Activated naive CD4-positive, alpha-beta T cell treated with anti-CD3 and anti-CD28 coated beads, Interleukin-2, amount 50 U/mL, for 72 hours (primary cell): Measurements from ENCODE around the gene TUBA1A. TPM values are rescaled to one million over a fixed set of nuclear protein-coding genes. Genes with fewer than 3 reads are reported as not detected.
"Not testable (repeated sequence)": the region's sequence is repeated elsewhere in the genome, so short reads cannot be mapped to it uniquely, and the experiment has no call there.

ENCODE experiments used
- ATAC-seq, 2 donors: fragments of 150-1000 bp; cut with Tn5 transposase; 2 replicates each; pipeline ENCODE4 v1.10.0; 2021; ENCODE audit warnings: mild to moderate bottlenecking in 2 of 2, moderate library complexity in 2 of 2
- DNase-seq, 2 donors: peaks; one replicate each; pipeline ENCODE4 v3.0.0; 2021 to 2022; ENCODE audit warnings: low spot score in 2 of 2
- H3K27ac Mint-ChIP-seq, 2 donors: one replicate each; pipeline ENCODE4 v1.8.0; 2022; ENCODE audit warnings: mild to moderate bottlenecking in 2 of 2, mixed read lengths in 2 of 2
- H3K36me3 Mint-ChIP-seq, 2 donors: one replicate each; pipeline ENCODE4 v1.8.0; 2022; ENCODE audit warnings: mixed read lengths in 2 of 2
- H3K9me3 Mint-ChIP-seq, 2 donors: one replicate each; pipeline ENCODE4 v1.8.0; 2022; ENCODE audit warnings: mixed read lengths in 2 of 2
- total RNA-seq, 2 donors: library from RNA; stranded (reverse); gene quantifications; one replicate each; pipeline ENCODE4 v1.2.3, GENCODE V29; 2022

Gene TUBA1A
- total RNA-seq, 2 donors from 2014 or later, result 37.7 to 106 TPM

DNA sequence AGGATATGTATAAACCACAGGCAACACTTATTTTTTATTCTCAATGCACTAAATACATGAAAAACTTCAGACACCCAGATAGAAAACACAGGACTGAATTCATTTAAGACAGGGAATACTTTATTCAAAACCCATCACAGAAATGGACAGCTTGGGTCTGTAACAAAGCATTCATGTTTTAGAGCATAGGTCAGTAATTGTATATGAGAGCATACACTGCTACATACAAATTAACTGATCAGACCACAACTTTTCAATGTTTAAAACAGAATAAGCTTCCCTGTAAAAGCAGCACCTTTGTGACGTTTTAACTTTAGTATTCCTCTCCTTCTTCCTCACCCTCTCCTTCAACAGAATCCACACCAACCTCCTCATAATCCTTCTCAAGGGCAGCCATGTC is 4.2 kb downstream of the TUBA1A start:
- Mint-ChIP-seq H3K36me3 (peaks cover 4 to 25% of the 10 kb centered on the region in 2 donors), H3K27ac (peak overlapping the region in 1 of 2 donors; percentile 84)
- DNase-seq, ATAC-seq, H3K9me3 Mint-ChIP-seq: not testable (repeated sequence)

DNA sequence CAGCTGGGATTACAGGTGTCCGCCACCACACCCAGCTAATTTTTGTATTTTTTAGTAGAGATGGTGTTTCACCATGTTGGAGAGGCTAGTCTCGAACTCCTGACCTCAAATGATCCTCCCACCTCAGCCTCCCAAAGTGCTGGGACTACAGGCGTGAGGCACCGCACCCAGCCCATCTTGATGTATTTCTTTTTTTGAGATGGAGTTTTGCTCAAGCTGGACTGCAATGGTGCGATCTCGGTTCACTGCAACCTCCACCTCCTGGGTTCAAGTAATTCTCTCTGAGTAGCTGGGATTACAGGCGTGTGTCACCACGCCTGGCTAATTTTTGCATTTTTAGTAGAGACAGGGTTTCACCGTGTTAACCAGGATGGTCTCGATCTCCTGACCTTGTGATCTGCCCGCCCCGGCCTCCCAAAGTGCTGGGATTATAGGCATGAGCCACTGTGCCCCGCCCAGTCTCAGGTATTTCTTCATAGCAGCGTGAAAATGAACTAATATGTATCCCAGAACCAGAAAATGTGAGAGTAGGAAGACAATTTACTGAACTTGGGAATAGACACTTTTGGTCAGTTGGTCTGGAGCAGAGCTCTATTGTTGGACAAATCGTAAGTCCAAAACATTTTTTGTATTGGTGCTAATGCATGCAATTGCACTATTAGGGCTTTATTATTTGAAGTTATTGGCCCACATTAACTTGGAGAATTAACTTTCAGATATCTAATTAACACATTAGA is 5.5 kb downstream of the TUBA1A start:
- not testable (repeated sequence) for ATAC-seq, H3K27ac Mint-ChIP-seq, DNase-seq, H3K9me3 Mint-ChIP-seq
- H3K36me3 Mint-ChIP-seq, result peaks cover 4 to 25% of the 10 kb centered on the region in 2 donors

DNA sequence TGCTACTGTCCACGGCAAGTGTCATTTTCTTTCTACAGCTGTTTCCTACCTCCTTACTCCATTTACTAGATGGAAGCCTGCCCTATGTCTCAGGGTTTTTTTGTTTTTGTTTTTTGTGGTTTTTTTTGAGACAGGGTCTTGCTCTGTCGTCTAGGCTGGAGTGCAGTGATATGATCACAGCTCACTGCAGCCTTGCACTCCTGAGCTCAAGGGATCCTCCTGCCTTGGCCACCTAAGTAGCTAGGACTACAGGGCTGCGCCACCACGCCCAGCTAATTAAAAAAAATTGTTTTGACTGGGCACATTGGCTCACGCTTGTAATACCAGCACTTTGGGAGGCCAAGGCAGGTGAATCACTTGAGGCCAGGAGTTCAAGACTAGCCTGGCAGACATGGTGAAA is 14.7 kb downstream of the TUBA1A start:
- ATAC-seq, result no peak
- H3K36me3 Mint-ChIP-seq, result no peaks in the 10 kb centered on the region
- peaks cover 0 to 5% of the 10 kb centered on the region in 2 donors for H3K9me3 Mint-ChIP-seq
- DNase-seq, result no peak
- H3K27ac Mint-ChIP-seq, result no peak overlapping the region

DNA sequence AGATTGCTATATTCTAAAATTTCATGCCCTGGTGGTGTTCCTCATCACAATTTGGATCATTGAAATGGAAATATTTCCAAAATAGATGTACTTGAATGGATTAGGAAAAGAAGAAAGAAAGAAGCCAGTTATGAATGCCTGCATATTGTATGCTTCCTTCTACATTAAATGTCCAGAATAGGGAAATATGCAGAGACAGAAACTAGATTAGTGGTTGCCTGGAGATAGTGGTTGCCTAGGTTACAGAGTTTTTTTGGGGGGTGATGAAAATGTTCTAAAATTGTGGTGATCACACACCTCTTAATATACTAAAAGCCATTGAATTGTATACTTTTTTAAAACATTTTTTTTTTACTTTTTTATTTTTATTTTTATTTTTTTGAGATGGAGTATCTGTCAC is 18.0 kb downstream of the TUBA1A start:
- ATAC-seq (no peak), DNase-seq (no peak)
- Mint-ChIP-seq H3K27ac (no peak overlapping the region), H3K36me3 (no peaks in the 10 kb centered on the region), H3K9me3 (no peaks in the 10 kb centered on the region)

DNA sequence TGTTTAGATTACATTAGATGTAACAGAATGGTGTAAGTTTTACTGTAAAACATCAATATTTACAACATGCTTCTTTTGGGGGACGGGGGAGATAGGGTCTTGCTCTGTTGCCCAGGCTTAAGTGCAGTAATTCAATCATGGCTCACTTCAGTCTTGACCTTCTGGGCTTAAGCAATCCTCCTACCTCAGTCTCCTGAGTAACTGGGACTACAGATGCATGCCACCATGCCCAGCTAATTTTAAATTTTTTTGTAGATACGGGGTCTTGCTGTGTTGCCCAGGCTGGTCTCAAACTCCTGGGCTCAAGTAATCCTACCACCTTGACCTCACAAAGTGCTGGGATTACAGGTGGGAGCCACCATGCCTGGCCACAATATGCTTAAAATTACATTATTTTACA is 23.8 kb downstream of the TUBA1A start:
- DNase-seq (no peak), ATAC-seq (no peak)
- H3K36me3 Mint-ChIP-seq, result no peaks in the 10 kb centered on the region
- no peak overlapping the region for H3K27ac Mint-ChIP-seq
- H3K9me3 Mint-ChIP-seq, result no peaks in the 10 kb centered on the region

DNA sequence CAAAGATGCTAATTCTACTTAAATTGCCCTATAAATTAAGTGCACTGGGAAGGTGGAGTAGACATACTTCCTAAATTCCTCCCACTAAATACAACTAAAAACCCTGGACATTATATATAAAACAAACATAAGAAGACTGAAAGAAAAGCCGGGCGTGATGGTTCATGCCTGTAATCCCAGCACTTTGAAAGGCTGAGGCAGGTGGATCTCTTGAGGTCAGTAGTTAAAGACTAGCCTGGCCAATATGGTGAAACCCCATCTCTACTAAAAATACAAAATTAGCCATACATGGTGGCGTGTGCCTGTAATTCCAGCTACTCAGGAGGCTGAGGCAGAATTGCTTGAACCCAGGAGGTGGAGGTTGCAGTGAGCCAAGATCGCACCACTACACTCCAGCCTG is 27.0 kb downstream of the TUBA1A start:
- not testable (repeated sequence) for ATAC-seq, H3K9me3 Mint-ChIP-seq, DNase-seq, H3K27ac Mint-ChIP-seq, H3K36me3 Mint-ChIP-seq

DNA sequence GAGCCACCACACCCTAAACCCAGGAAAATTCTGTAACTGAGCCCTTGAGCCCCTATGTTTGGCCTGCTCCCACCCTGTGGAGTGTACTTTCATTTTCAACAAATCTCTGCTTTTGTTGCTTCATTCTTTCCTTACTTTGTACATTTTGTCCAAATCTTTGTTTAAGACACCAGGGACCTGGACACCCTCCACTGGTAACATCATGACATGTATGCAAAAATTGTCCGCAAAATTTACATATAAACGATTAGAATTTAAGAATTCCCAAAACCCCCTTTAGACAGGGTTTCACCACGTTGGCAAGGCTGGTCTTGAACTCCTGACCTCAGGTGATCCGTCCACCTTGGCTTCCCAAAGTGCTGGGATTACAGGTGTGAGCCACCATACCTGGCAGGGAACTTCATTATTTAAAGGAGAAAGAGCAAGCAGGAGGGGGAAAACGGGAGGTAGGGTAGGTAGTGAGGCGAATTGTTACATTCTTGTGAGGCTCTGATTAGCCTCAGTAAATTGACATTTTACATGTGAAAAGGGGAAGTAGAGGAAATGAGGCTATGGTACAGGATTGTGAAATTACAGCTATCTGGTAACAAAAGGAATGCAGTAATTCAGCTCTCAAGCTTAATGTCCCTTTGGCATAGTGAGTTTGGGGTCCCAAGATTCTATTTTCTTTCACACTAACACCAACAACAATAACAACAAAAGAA is 27.6 kb downstream of the TUBA1A start:
- H3K36me3 Mint-ChIP-seq, result no peaks in the 10 kb centered on the region
- peak overlapping the region in 1 of 2 donors; percentile 6 for H3K27ac Mint-ChIP-seq
- ATAC-seq, result no peak
- DNase-seq, result no peak
- no peaks in the 10 kb centered on the region for H3K9me3 Mint-ChIP-seq

DNA sequence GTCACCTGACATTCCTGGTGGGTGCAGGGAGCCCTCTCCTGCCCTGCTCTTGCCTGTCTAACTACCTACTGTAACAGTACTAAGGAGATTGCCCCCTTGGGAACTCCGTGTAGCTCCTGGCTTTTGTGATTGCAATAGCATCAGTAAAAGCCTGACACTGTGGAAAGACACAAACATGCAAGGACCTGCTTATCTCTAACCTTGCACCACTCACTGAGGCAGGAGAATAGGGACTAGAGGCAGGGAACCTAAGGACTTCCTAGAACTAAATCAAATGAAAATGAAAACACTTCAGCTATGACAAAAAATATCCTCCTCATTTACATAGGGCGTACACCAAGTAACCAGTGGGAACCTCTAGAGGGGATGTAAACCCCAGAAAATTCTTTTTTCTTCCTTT is 28.5 kb downstream of the TUBA1A start:
- ATAC-seq (no peak), DNase-seq (no peak)
- H3K9me3 Mint-ChIP-seq, result no peaks in the 10 kb centered on the region
- H3K27ac Mint-ChIP-seq, result no peak overlapping the region
- H3K36me3 Mint-ChIP-seq, result no peaks in the 10 kb centered on the region

DNA sequence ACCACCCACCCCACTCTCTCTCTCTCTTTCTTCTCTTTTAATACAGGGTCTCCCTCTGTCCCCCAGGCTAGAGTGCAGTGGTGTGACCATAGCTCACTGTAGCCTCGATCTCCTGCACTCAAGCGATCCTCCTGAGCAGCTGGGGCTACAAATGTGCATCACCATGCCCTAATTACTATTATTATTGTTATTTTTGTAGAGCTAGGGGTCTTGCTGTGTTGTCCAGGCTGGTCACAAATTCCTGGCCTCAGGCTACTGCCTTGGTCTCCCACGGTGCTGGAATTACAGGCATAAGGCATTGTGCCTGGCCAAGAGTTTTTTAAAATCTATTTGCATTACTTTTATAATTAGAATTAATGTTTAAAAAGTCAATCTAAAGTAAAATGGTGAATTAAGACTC is 34.7 kb downstream of the TUBA1A start:
- ATAC-seq, result no peak
- Mint-ChIP-seq H3K36me3 (no peaks in the 10 kb centered on the region), H3K9me3 (no peaks in the 10 kb centered on the region), H3K27ac (no peak overlapping the region)
- DNase-seq, result no peak

DNA sequence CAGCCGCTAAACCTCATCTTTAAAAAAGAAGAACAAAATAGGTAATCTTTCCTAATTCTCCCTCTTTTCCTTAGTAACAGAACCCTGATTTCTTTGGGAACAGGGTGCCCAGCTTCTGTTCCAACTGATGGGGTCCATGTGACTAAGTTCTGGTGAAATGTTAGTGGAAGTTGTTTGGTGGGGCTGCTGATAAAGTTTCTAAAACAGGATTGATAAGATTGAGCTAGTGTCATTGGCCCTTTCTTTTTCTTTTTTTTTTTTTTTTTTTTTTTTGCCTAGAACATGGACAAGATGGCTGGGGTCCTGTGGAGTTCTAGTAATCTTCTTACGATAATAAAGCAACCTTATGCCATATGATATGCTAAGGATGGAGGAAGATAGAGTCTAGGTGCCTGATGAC is 41.5 kb downstream of the TUBA1A start:
- ATAC-seq, result no peak
- Mint-ChIP-seq H3K9me3 (no peaks in the 10 kb centered on the region), H3K36me3 (no peaks in the 10 kb centered on the region)

DNA sequence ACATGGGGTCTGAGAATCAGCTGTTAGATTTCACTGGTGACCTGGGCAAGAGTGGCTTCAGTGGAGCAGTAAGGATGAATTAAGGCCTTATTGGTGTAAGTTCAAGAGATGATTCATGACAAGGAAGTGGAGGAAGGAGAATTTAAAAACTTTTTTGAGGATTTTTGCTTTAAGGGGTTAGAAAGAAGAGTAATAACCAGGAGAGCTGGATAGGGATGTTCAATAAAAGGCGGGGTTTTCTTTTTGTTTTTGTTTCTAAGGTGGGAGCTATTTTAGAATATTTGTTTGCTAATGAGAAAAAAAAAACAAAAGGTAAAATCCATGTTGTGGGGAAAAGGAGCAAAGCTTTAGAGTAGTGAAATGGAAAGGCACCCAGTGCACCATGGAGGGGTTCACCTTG is 42.5 kb downstream of the TUBA1A start:
- no peaks in the 10 kb centered on the region for H3K36me3 Mint-ChIP-seq
- no peaks in the 10 kb centered on the region for H3K9me3 Mint-ChIP-seq
- ATAC-seq (no peak), DNase-seq (no peak)
- no peak overlapping the region for H3K27ac Mint-ChIP-seq

More for the DNA sequence above, 41.5 kb downstream of the TUBA1A start:
- no peak for DNase-seq
- no peak overlapping the region for H3K27ac Mint-ChIP-seq

DNA sequence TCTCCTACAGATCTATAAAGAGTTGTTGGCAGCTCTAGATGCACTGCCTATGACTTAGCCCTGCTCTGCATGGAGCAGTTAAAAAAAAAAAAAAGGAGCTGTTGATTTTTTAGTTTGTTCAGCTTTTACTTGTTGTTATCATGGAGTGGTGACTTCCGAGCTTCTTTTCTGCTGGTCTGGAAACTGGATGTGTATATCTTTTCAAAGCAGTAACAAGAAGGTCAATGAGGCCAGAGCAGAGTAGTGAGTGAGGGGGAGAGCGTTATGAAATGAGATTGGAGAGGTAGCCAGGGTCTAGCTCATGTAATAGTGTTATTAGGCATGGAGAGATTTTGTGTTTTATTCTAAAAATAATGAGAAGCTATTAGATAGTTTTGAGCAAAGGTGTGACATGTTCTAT is 44.5 kb downstream of the TUBA1A start:
- ATAC-seq, result no peak
- no peaks in the 10 kb centered on the region for H3K36me3 Mint-ChIP-seq
- H3K9me3 Mint-ChIP-seq, result no peaks in the 10 kb centered on the region
- H3K27ac Mint-ChIP-seq, result no peak overlapping the region
- no peak for DNase-seq

DNA sequence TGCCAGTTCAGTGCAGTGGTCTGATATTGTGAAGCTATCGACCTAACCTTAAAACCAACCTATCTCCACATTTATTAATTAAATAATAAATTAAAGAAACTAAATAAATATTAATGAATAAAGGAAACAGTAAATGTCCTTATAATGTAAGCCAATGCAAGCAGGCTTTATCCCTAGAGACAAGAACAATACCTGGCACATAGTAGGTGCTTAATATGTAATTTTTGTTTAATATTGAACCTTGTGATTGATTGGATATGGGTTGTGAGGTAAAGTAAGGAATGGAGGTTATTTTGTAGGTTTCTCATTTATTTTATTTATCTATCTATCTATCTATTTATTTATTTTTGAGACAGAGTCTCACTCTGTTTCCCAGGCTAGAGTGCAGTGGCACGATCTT is 49.9 kb downstream of the TUBA1A start:
- no peaks in the 10 kb centered on the region for H3K36me3 Mint-ChIP-seq
- DNase-seq (no peak), ATAC-seq (no peak)
- no peaks in the 10 kb centered on the region for H3K9me3 Mint-ChIP-seq
- no peak overlapping the region for H3K27ac Mint-ChIP-seq

DNA sequence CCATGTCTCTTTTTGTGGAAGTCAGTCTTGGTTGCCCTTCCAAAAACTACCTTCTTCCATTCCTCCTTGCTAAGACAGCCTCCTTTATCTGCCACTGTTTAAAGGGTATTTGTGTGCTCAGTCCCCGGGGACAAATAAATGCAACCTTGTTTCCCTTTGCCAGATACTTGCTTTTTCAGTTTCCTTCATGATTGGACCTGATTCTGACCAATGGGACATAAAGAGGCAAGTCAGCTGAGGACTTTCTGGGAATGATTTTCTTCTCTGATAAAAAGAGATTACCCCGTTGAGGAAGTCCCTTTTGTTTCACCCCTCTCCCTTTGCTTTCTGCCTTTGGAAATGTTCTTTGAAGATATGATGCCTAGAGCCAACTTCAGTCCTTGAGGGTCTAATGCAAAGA is 50.3 kb downstream of the TUBA1A start:
- Mint-ChIP-seq H3K36me3 (no peaks in the 10 kb centered on the region), H3K9me3 (no peaks in the 10 kb centered on the region), H3K27ac (no peak overlapping the region)
- no peak for ATAC-seq
- no peak for DNase-seq

DNA sequence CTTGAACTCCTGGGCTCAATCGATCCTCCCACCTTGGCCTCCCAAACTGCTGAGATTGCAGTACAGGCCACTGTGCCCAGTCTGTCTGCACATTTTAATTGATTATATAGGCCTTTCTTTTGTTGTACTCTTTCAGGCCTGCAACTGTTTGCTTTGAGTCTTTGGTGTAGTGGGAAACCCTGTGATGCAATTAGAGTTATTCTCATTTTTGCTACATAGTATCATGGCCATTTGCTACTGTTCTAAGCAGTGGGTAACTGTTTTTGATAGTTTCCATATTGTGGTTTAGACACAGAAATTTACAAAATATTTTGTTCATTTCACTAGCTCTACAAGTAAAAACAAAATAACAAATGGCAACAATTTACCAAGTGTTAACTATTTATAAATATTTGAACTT is 51.4 kb downstream of the TUBA1A start:
- Mint-ChIP-seq H3K9me3 (no peaks in the 10 kb centered on the region), H3K36me3 (no peaks in the 10 kb centered on the region), H3K27ac (no peak overlapping the region)
- DNase-seq, result no peak
- no peak for ATAC-seq

DNA sequence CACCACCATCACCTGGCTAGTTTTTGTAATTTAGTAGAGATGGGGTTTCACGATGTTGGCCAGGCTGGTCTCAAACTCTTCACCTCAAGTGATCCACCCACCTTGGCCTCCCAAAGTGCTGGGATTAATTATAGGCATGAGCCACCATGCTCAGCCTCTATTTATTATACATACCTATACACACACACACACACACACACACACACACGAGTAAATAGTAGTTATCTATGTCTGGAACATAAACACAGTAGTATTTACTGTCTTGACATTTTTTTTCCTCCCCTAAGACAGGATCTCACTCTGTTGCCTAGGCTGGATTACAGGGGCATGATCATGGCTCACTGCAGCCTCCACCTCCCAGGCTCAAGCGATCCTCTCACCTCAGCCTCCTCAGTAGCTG is 51.9 kb downstream of the TUBA1A start:
- not testable (repeated sequence) for H3K27ac Mint-ChIP-seq, H3K9me3 Mint-ChIP-seq, DNase-seq, H3K36me3 Mint-ChIP-seq, ATAC-seq
